Activated effector memory CD4-positive, alpha-beta T cell treated with Interleukin-2 at 50 U/mL for 16 hours (primary cell): Measurements from ENCODE around the gene LYSMD3.

ENCODE experiments used
- DNase-seq: peaks from one replicate; pipeline ENCODE4 v3.0.0-alpha.2; 2020

The LYSMD3 gene

GRCh38 chr5:90479611-90480385, 49.6 kb downstream of the LYSMD3 start:
- no peak for DNase-seq

- DNase-seq, result no peak
Observed at GRCh38 chr5:90477621-90478215, 51.7 kb downstream of the LYSMD3 start.

GRCh38 chr5:90477073-90477472, 52.3 kb downstream of the LYSMD3 start:
- no peak for DNase-seq

GRCh38 chr5:90476391-90476790, 53.0 kb downstream of the LYSMD3 start:
- no peak for DNase-seq

DNA sequence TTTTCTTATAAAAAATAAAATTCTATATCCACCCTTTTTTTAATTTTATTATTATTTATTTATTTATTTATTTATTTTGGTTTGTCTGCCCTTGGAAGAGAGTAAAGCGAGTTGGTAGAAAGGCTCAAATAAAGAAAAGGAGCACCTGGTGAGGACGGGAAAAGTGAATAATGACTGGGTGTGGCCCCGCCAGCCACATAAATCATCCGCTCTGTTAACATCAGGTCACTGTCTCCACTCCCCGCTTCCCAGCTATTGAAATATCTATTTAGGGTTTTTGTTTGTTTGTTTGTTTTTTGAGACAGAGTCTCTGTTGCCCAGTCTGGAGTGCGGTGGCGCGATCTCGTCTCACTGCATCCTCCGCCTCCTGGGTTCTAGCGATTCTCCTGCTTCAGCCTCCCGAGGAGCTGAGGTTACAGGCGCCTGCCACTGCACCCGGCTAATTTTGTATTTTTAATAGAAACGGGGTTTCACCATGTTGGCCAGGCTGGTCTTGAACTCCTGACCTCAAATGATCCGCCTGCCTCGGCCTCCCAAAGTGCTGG, 53.9 kb downstream of the LYSMD3 start:
- no peak for DNase-seq

DNA sequence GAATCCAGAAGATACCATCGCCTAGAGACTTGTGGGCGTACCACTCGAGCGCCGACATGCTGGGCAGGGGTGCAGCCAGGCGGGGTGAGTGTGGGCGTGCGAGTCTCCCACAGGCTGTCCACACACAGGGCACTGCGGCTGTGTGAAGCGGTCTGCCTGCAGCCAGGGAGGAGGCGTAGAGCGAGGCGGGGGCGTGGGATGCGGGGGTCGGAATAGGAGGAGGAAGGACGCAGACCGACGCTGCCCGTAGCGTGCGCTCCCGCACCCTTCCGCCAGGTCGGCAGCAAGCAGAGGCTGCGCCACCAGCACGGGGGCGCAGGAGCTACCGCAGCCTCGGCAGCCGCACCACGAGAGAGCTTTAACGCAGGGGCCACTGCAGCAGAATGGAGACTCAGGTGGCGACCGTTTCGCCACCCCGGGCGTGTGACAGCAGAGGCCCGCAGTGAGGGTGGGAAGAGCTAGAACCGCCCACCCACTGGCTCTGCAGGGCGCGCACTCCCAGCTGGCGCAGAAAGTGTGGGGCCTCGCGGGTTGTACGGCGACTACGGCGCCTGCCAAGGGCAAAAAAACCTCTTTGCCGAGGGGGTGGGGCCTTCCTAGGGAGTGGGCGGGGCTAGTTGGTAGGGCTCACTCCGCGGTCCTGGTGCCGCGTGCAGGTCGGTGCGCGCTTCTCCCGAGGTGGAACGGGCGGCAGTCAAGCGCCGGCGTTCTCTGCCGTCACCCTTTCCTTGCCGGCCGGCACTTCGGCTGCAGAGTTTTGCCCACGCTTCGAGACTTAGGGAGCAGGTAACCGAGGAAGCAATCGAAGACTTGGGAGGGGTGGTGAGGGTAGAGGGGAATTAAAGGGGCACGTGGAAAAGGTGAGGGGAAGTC, 54.9 kb downstream of the LYSMD3 start, which contains the start of the genes MBLAC2 and POLR3G:
MBLAC2 (minus strand) TSS at position 537 of the 873 bp plus-strand sequence; CDS start at position 58, 479 bp downstream.
POLR3G (plus strand) TSS at position 630 of the 873 bp plus-strand sequence. CDS start 10,704 bp downstream, outside the sequence.
- DNase-seq, result peak; percentile 90

GRCh38 chr5:90473396-90474234, 55.8 kb downstream of the LYSMD3 start:
- peak; percentile 7 for DNase-seq

DNA sequence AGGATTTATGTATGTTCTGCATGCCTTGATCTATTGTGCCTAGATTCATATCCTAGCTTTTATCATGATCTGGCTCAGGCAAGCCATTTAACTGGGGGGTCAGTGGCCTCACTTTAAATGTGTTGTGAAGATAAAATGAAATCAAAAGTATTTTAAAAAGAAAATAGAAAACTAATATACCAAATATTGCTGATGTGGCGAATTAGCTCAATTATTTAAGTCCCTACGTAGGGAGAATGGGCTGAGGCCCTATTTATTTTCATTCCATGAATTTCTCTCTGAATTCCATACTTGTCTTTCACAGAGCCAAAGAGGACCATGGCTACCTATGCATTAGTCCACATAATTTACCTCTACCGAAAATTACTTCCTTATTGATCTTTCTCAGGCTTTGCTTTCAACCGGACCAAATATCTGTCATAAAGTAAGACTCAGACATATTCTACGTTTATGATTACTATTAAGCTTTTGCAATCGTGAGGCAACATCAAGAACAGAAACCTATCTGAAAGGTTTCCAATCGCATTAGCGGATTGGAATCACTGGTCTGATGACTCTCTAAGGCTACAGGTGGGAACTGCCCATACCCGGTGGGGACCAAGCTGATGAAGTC, 56.5 kb downstream of the LYSMD3 start:
- no peak for DNase-seq
